ENCODE results near the gene KIAA1755. TPM values are rescaled to one million over a fixed set of nuclear protein-coding genes. Genes with fewer than 3 reads are reported as not detected.

KIAA1755 gene
- total RNA-seq, 1 experiment from 2014 or later: not detected

DNA sequence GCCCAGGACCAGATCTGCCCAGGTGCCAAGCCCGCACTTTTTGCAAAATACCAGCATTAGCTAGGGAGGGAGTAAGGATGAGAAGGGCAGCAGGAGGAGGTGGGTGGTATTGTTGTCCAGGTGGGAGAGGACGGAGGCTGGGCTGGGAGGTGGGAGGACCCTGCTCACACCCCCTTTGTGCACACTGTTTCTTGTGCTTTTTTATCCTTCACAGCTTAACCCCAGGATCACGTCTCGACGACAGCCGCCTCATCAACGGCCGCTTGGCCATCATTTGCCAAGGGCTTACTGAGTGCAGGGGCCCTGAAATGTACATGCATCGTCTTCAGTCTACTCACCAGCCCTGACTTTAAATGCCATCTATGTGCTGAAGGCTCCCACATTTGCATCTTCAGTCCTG lies 83.3 kb downstream of the KIAA1755 start:
- intact Hi-C loops (cut with micrococcal nuclease; ENCODE audit: unreplicated experiment): no loop called here
- H3K4me1 ChIP-seq (ENCODE audit: insufficient read depth, low read length, poor library complexity, severe bottlenecking): no peaks in the 10 kb centered on the region
- no peak for DNase-seq (ENCODE audit: low spot score)
- no TSS peak for BruUV-seq (replicated peaks)
- H3K9me3 ChIP-seq (ENCODE audit: low read depth, low read length, poor library complexity, severe bottlenecking): no peaks in the 10 kb centered on the region
- H3K4me3 ChIP-seq (ENCODE audit: low read depth, low read length, poor library complexity, severe bottlenecking): no peak overlapping the region
- no peaks in the 10 kb centered on the region for H3K27me3 ChIP-seq (replicated peaks; ENCODE audit: insufficient read depth, low read depth, low read length, poor library complexity)
- H3K27ac ChIP-seq (ENCODE audit: low read depth, low read length, poor library complexity, severe bottlenecking): no peak overlapping the region
- POLR2A ChIA-PET (ENCODE audit: low non-redundant PET): no interaction called here
- CTCF ChIA-PET: no interaction called here
- H3K36me3 ChIP-seq (ENCODE audit: insufficient read depth, low read length, poor library complexity, severe bottlenecking): no peaks in the 10 kb centered on the region
- TF ChIP-seq EZH2 (IDR thresholded peaks at IDR 0.05; ENCODE audit: borderline replicate concordance, low read depth, low read length, poor library complexity, severe bottlenecking): no peak
- TF ChIP-seq, protein P1, sequence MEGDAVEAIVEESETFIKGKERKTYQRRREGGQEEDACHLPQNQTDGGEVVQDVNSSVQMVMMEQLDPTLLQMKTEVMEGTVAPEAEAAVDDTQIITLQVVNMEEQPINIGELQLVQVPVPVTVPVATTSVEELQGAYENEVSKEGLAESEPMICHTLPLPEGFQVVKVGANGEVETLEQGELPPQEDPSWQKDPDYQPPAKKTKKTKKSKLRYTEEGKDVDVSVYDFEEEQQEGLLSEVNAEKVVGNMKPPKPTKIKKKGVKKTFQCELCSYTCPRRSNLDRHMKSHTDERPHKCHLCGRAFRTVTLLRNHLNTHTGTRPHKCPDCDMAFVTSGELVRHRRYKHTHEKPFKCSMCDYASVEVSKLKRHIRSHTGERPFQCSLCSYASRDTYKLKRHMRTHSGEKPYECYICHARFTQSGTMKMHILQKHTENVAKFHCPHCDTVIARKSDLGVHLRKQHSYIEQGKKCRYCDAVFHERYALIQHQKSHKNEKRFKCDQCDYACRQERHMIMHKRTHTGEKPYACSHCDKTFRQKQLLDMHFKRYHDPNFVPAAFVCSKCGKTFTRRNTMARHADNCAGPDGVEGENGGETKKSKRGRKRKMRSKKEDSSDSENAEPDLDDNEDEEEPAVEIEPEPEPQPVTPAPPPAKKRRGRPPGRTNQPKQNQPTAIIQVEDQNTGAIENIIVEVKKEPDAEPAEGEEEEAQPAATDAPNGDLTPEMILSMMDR (conservative IDR thresholded peaks at IDR 0.05; ENCODE audit: low read depth, low read length): no peak

- Histone ChIP-seq H3K9me3 (ENCODE audit: low read depth, low read length, poor library complexity, severe bottlenecking) (no peaks in the 10 kb centered on the region), H3K4me3 (ENCODE audit: low read depth, low read length, poor library complexity, severe bottlenecking) (no peak overlapping the region), H3K36me3 (ENCODE audit: insufficient read depth, low read length, poor library complexity, severe bottlenecking) (no peaks in the 10 kb centered on the region), H3K27me3 (replicated peaks; ENCODE audit: insufficient read depth, low read depth, low read length, poor library complexity) (no peaks in the 10 kb centered on the region), H3K4me1 (ENCODE audit: insufficient read depth, low read length, poor library complexity, severe bottlenecking) (no peaks in the 10 kb centered on the region), H3K27ac (ENCODE audit: low read depth, low read length, poor library complexity, severe bottlenecking) (no peak overlapping the region)
- ChIA-PET POLR2A (ENCODE audit: low non-redundant PET) (interaction anchor here (0.7 kb wide), 1 partner anchor 380 kb away, joined by 4 read pairs; no protein-coding TSS in a partner anchor), CTCF (no interaction called here)
- no peak for TF ChIP-seq EZH2 (IDR thresholded peaks at IDR 0.05; ENCODE audit: borderline replicate concordance, low read depth, low read length, poor library complexity, severe bottlenecking)
- TF ChIP-seq, protein P1 (conservative IDR thresholded peaks at IDR 0.05; ENCODE audit: low read depth, low read length): no peak
- DNase-seq (ENCODE audit: low spot score): no peak
- no TSS peak for BruUV-seq (replicated peaks)
- intact Hi-C loops (cut with micrococcal nuclease; ENCODE audit: unreplicated experiment): no loop called here
Observed at GRCh38 chr20:38175304-38176180, 85.0 kb downstream of the KIAA1755 start.

DNA sequence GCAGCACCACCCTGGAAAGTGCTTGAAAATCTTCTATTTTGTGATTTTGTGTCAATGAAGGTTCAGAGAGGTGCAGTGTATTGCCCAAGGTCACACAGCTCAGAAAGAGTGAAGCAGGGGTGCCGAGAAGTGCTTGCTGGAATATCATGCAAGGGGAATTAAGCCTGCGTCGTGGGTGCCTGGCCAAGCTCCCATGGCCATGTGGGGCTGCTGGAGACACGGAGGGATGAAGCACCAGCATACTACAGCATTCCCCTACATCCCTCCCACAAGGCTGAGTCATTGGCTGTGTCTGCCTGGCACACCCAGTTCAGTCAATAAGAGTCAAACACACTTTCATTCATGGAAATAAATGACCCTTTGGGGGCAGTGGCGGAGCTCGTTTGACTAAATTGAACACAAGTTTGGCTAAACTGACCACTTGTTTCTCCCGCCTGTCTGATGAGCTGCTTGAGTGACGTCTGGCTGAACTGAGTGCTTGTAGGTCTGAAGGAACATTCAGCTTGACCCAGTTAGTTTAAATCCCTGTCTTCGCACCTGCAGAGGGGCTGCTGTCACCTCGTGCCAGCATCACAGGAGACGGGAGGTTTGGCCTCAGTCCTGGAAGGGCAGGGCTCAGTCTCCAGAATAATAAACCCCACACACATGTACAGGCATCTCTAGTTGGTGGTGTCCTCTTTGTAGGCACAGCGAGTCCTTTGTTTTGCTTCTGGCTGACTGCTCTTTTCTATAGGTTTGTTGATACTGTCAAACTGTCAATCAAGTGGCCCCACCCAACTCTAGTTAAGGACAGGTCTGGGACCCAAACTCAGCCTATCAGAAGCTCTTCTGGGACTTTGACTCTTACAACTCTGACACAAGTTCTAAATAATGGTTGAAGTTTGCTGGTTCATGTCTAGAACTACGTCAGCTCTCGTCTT lies 87.0 kb downstream of the KIAA1755 start:
- Histone ChIP-seq H3K27ac (ENCODE audit: low read depth, low read length, poor library complexity, severe bottlenecking) (no peak overlapping the region), H3K9me3 (ENCODE audit: low read depth, low read length, poor library complexity, severe bottlenecking) (no peaks in the 10 kb centered on the region), H3K27me3 (replicated peaks; ENCODE audit: insufficient read depth, low read depth, low read length, poor library complexity) (no peaks in the 10 kb centered on the region), H3K4me3 (ENCODE audit: low read depth, low read length, poor library complexity, severe bottlenecking) (no peak overlapping the region), H3K36me3 (ENCODE audit: insufficient read depth, low read length, poor library complexity, severe bottlenecking) (no peaks in the 10 kb centered on the region), H3K4me1 (ENCODE audit: insufficient read depth, low read length, poor library complexity, severe bottlenecking) (no peaks in the 10 kb centered on the region)
- no TSS peak for BruUV-seq (replicated peaks)
- POLR2A ChIA-PET (ENCODE audit: low non-redundant PET): no interaction called here
- TF ChIP-seq, protein P1 (conservative IDR thresholded peaks at IDR 0.05; ENCODE audit: low read depth, low read length): no peak
- TF ChIP-seq EZH2 (IDR thresholded peaks at IDR 0.05; ENCODE audit: borderline replicate concordance, low read depth, low read length, poor library complexity, severe bottlenecking): no peak
- CTCF ChIA-PET: no interaction called here
- DNase-seq (ENCODE audit: low spot score): no peak
- intact Hi-C loops (cut with micrococcal nuclease; ENCODE audit: unreplicated experiment): no loop called here
